ENCODE data around the gene BEND7. TPM values are rescaled to one million over a fixed set of nuclear protein-coding genes. Genes with fewer than 3 reads are reported as not detected.
"Not testable (repeated sequence)": the region's sequence is repeated elsewhere in the genome, so short reads cannot be mapped to it uniquely, and the experiment has no call there.

Gene BEND7
- total RNA-seq, 1 donor from 2014 or later: not detected

- no peak for DNase-seq (ENCODE audit: low spot score)
- H3K4me3 Mint-ChIP-seq: no peak overlapping the region
- no peaks in the 10 kb centered on the region for H3K9me3 Mint-ChIP-seq
- H3K4me1 Mint-ChIP-seq (ENCODE audit: low read depth): peaks cover 7% of the 10 kb centered on the region
- H3K27ac Mint-ChIP-seq: no peak overlapping the region
- peaks cover 21% of the 10 kb centered on the region for H3K27me3 Mint-ChIP-seq (ENCODE audit: insufficient read depth)
- no peaks in the 10 kb centered on the region for H3K36me3 Mint-ChIP-seq (ENCODE audit: low read depth)
- intact Hi-C loops (cut with micrococcal nuclease): no loop called here
Observed at GRCh38 chr10:13449296-13449695, 79.5 kb downstream of the BEND7 start.

- no peak overlapping the region for H3K27ac Mint-ChIP-seq
- no peaks in the 10 kb centered on the region for H3K9me3 Mint-ChIP-seq
- H3K36me3 Mint-ChIP-seq (ENCODE audit: low read depth): no peaks in the 10 kb centered on the region
- H3K27me3 Mint-ChIP-seq (ENCODE audit: insufficient read depth): peaks cover 22% of the 10 kb centered on the region
- H3K4me1 Mint-ChIP-seq (ENCODE audit: low read depth): no peaks in the 10 kb centered on the region
- intact Hi-C loops (cut with micrococcal nuclease): no loop called here
- DNase-seq (ENCODE audit: low spot score): no peak
- no peak overlapping the region for H3K4me3 Mint-ChIP-seq
Observed at GRCh38 chr10:13448216-13448615, 80.6 kb downstream of the BEND7 start.

- H3K27ac Mint-ChIP-seq: no peak overlapping the region
- no peak for DNase-seq (ENCODE audit: low spot score)
- H3K4me3 Mint-ChIP-seq: no peak overlapping the region
- peaks cover 27% of the 10 kb centered on the region for H3K27me3 Mint-ChIP-seq (ENCODE audit: insufficient read depth)
- H3K9me3 Mint-ChIP-seq: no peaks in the 10 kb centered on the region
- H3K36me3 Mint-ChIP-seq (ENCODE audit: low read depth): no peaks in the 10 kb centered on the region
- H3K4me1 Mint-ChIP-seq (ENCODE audit: low read depth): no peaks in the 10 kb centered on the region
- intact Hi-C loops (cut with micrococcal nuclease): no loop called here
Observed at GRCh38 chr10:13445656-13446400, 83.0 kb downstream of the BEND7 start.

GRCh38 chr10:13441476-13441875, 87.3 kb downstream of the BEND7 start:
- Mint-ChIP-seq H3K27me3 (ENCODE audit: insufficient read depth) (peaks cover 33% of the 10 kb centered on the region), H3K4me1 (ENCODE audit: low read depth) (peaks cover 8% of the 10 kb centered on the region), H3K27ac (no peak overlapping the region), H3K36me3 (ENCODE audit: low read depth) (no peaks in the 10 kb centered on the region), H3K9me3 (no peaks in the 10 kb centered on the region), H3K4me3 (no peak overlapping the region)
- intact Hi-C loops (cut with micrococcal nuclease): loop anchor here (2.0 kb wide), 1 partner anchor 281 kb away; the partner anchor contains the start of gene MCM10
- DNase-seq (ENCODE audit: low spot score): no peak

DNA sequence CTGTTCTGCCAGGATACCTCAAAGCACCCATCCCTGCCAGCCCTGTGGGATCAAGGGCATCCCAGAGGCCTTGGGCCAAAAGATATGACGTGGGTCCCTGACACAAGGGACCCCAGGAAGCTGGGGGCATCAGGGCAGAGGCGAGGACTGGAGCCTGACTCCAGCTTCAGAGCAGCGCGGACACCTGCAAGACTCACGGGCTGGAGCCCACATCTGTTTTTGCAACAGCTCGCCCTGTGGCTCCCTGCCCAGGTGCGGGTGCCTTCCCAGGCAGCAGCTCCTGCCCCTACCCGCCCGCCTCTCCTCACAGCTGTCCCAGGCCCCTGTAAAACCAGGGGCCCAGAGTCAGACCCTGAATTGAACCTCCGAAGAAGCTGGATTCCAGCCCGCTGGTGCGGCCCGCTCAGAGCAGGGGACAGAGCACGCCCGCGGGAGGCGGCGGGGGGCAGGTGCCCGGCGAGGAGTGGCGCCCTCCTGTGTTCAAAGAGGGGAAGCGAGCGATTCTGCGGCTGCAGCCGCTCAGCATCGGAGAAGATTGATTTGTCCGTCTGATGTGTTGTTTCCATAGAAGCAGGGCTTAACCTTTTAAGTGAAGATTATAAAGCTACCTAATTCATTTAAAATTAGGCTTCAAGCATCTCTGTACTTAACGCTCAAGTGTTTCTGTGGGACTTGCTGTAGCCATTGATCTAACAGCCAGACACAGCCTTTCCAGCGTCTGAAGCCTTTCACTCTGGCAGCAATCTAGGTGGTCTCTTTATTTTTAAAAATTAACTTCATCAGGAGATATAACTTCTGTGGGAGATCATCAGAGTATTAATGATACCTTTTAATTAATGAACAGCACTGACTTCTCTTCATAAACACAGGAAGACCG, 88.4 kb downstream of the BEND7 start:
- Mint-ChIP-seq H3K27me3 (ENCODE audit: insufficient read depth) (peaks cover 30% of the 10 kb centered on the region), H3K9me3 (no peaks in the 10 kb centered on the region), H3K36me3 (ENCODE audit: low read depth) (no peaks in the 10 kb centered on the region), H3K4me1 (ENCODE audit: low read depth) (peaks cover 8% of the 10 kb centered on the region), H3K4me3 (peak overlapping the region; percentile 58), H3K27ac (no peak overlapping the region)
- peak; percentile 43 for DNase-seq (ENCODE audit: low spot score)
- intact Hi-C loops (cut with micrococcal nuclease): loop anchor here (1.0 to 2.0 kb wide), 3 partner anchors 68 to 280 kb away; partner anchors contain the start of gene MCM10

DNA sequence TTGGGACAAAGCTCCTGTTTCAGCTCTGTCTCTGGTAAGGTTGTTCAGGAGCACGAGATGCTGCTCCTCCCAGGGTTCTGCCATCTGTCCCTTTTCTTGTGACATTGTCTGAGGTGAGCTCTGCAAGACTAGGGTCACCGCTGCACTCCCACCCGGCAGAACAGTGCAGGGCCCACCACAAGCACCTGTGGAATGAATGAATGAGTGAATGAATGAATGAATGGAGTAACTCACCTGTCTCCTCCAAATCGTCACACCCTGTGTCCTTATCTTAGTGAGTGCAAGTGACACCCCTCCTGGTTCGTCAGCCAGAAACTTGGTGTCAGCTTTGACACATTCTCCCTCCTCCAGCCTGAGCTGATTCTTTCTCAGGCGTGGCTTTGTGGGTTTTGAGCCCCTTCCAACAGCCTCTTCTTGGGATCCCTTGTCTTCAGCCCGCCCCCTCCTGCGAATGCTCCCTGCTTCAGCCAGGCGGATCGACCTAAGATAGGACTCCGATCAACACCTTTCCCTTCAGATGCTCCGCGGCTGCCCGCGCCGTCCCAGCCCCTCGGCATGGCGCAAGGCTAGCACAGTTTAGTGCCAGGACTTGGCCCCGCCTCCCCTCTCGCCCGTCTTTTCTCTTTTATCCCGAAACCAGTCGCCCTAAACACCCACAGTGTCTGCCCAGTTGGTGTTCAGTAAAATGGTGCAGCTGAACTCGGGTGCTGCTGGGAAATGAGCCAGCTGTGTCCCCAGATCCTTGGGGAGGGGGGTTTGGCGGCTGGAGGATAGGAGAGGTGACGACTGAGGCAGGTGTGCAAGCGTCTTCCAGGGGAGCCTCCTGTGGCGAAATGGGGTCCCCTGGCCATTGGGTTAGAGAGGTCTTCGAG, 89.3 kb downstream of the BEND7 start:
- no peak for DNase-seq (ENCODE audit: low spot score)
- H3K27ac Mint-ChIP-seq: no peak overlapping the region
- intact Hi-C loops (cut with micrococcal nuclease): loop anchor here (1.0 to 2.0 kb wide), 3 partner anchors 67 to 279 kb away; partner anchors contain the start of gene MCM10
- peak overlapping the region; percentile 58 for H3K4me3 Mint-ChIP-seq
- peaks cover 8% of the 10 kb centered on the region for H3K4me1 Mint-ChIP-seq (ENCODE audit: low read depth)
- H3K27me3 Mint-ChIP-seq (ENCODE audit: insufficient read depth): peaks cover 34% of the 10 kb centered on the region
- no peaks in the 10 kb centered on the region for H3K9me3 Mint-ChIP-seq
- H3K36me3 Mint-ChIP-seq (ENCODE audit: low read depth): no peaks in the 10 kb centered on the region

DNA sequence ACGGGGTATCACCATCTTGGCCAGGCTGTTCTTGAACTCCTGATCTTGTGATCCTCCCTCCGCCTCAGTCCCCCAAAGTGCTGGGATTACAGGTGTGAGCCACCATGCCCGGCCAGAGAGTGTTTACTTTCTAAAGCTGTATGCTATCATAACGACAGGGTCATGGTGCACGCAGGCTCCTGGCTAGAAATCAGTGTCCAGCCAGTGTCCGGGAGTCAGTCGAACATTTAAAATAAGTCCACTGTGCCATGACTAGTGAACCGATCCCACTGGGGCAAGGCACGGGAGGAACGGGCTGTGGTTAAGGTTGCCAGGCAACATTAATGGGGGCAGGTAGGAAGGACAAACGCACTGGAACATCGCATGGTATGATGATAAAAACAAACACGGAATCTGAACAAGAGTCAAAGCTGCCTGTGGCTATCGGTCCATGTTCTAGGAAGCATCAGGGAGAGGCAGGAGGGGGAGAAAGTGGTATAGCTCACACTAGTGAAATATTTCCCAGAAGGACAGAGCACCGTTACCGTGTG, 91.7 kb downstream of the BEND7 start:
- no peaks in the 10 kb centered on the region for H3K9me3 Mint-ChIP-seq
- no peak for DNase-seq (ENCODE audit: low spot score)
- H3K27ac Mint-ChIP-seq: no peak overlapping the region

DNA sequence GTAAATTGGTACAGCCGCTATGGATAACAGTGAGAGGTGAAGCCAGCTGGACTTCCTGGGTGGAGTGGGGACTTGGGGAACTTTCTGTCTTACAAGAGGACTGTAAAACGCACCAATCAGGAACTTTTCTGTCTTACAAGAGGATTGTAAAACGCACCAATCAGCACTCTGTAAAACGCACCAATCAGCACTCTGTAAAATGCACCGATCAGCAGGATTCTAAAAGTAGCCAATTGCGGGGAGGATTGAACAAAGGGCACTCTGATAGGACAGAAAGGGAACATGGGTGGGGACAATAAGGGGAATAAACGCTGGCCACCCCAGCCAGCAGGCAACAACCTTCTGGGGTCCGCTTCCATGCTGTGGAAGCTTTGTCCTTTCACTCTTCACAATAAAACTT, 100.9 kb downstream of the BEND7 start:
- H3K4me1 Mint-ChIP-seq (ENCODE audit: low read depth); H3K27ac Mint-ChIP-seq; H3K4me3 Mint-ChIP-seq; DNase-seq (ENCODE audit: low spot score); intact Hi-C loops (cut with micrococcal nuclease); H3K9me3 Mint-ChIP-seq; H3K36me3 Mint-ChIP-seq (ENCODE audit: low read depth): not testable (repeated sequence)
- peaks cover 23% of the 10 kb centered on the region for H3K27me3 Mint-ChIP-seq (ENCODE audit: insufficient read depth)

More for the DNA sequence above, 91.7 kb downstream of the BEND7 start:
- peaks cover 8% of the 10 kb centered on the region for H3K4me1 Mint-ChIP-seq (ENCODE audit: low read depth)
- peaks cover 41% of the 10 kb centered on the region for H3K27me3 Mint-ChIP-seq (ENCODE audit: insufficient read depth)
- intact Hi-C loops (cut with micrococcal nuclease): no loop called here
- H3K36me3 Mint-ChIP-seq (ENCODE audit: low read depth): no peaks in the 10 kb centered on the region
- no peak overlapping the region for H3K4me3 Mint-ChIP-seq

- no peak for DNase-seq (ENCODE audit: low spot score)
- Mint-ChIP-seq H3K27ac (no peak overlapping the region), H3K27me3 (ENCODE audit: insufficient read depth) (peaks cover 19% of the 10 kb centered on the region), H3K36me3 (ENCODE audit: low read depth) (no peaks in the 10 kb centered on the region), H3K4me3 (no peak overlapping the region), H3K9me3 (no peaks in the 10 kb centered on the region), H3K4me1 (ENCODE audit: low read depth) (no peaks in the 10 kb centered on the region)
- intact Hi-C loops (cut with micrococcal nuclease): no loop called here
Observed at GRCh38 chr10:13425397-13425796, 103.4 kb downstream of the BEND7 start.

- intact Hi-C loops (cut with micrococcal nuclease): no loop called here
- H3K9me3 Mint-ChIP-seq: no peaks in the 10 kb centered on the region
- no peak for DNase-seq (ENCODE audit: low spot score)
- peaks cover 15% of the 10 kb centered on the region for H3K27me3 Mint-ChIP-seq (ENCODE audit: insufficient read depth)
- no peak overlapping the region for H3K27ac Mint-ChIP-seq
- H3K36me3 Mint-ChIP-seq (ENCODE audit: low read depth): no peaks in the 10 kb centered on the region
- H3K4me3 Mint-ChIP-seq: no peak overlapping the region
- no peaks in the 10 kb centered on the region for H3K4me1 Mint-ChIP-seq (ENCODE audit: low read depth)
Observed at GRCh38 chr10:13422800-13423199, 106.0 kb downstream of the BEND7 start.

DNA sequence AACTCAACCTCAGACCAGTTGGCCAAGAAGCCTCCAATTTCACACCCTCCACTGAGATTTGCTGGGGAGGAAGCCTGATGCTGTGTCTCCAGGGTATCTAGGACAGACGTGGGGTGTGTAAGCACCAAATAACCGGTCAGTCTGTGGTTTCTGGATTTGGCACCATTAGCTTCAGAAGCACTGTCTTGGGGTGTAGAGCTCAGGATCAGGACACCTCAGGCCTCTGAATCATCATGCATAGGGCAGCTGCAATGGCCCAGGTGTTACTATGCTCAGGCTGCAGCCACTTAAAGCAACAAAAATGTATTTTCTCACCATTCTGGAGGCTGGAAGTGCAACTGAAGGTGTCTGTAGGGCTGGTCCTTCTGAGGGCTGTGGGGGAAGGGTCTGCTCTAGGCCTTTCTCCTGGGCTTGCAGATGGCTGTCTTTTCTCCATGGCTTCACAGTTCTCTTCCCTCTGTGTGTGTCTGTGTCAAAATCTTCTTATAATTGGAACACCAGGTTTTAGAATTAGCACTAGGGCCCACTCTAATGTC, 107.4 kb downstream of the BEND7 start:
- no peak overlapping the region for H3K4me3 Mint-ChIP-seq
- H3K36me3 Mint-ChIP-seq (ENCODE audit: low read depth): no peaks in the 10 kb centered on the region
- H3K27ac Mint-ChIP-seq: no peak overlapping the region
- H3K27me3 Mint-ChIP-seq (ENCODE audit: insufficient read depth): peaks cover 5% of the 10 kb centered on the region
- H3K4me1 Mint-ChIP-seq (ENCODE audit: low read depth): no peaks in the 10 kb centered on the region
- H3K9me3 Mint-ChIP-seq: no peaks in the 10 kb centered on the region
- intact Hi-C loops (cut with micrococcal nuclease): no loop called here
- DNase-seq (ENCODE audit: low spot score): no peak

Data from activated T-helper 1 cell treated with anti-CD3 and anti-CD28 coated beads, Interleukin-12 subunit alpha, Interleukin-12 subunit beta, Interleukin-2, Interleukin-4 antibody, amounts not matched to agents 30 ng/mL and 10 ng/mL and 1 ng/mL, durations not matched to agents 14 hours and 24 hours and 36 hours (primary cell).